ENCODE measurements around the gene GTPBP6. TPM values are rescaled to one million over a fixed set of nuclear protein-coding genes. Genes with fewer than 3 reads are reported as not detected.
"Not testable (repeated sequence)": the region's sequence is repeated elsewhere in the genome, so short reads cannot be mapped to it uniquely, and the experiment has no call there.

The GTPBP6 gene
- total RNA-seq, 6 experiments from 2014 or later = 35.1 to 40.2 (median 37.4) TPM

DNA sequence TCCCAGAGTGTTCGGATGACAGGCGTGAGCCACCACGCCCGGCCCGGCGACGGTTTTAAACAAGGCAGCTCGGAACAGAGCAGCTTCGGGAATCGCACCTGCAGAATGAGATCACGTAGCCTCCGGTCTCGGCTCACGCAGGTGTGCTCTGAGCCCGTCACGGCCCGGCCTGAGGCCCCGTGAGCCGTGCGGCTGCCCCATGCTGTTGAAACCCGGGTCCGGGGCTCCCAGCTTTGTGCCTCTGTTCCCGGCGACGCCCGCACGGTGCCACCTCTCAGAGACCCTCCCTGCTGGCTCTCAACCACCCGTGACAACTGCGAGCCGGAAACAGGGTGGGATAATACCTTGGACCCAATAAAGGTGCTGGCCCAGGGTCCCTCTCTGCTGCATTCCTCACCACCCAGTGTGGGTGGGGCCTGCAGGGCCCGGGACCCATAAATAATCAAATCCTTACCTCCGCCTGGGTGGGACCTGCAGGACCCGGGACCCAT, 50.8 kb downstream of the GTPBP6 start:
- no peak for DNase-seq
- H3K36me3 Mint-ChIP-seq (ENCODE audit: low read depth) = no peaks in the 10 kb centered on the region
- TF ChIP-seq, protein P1, sequence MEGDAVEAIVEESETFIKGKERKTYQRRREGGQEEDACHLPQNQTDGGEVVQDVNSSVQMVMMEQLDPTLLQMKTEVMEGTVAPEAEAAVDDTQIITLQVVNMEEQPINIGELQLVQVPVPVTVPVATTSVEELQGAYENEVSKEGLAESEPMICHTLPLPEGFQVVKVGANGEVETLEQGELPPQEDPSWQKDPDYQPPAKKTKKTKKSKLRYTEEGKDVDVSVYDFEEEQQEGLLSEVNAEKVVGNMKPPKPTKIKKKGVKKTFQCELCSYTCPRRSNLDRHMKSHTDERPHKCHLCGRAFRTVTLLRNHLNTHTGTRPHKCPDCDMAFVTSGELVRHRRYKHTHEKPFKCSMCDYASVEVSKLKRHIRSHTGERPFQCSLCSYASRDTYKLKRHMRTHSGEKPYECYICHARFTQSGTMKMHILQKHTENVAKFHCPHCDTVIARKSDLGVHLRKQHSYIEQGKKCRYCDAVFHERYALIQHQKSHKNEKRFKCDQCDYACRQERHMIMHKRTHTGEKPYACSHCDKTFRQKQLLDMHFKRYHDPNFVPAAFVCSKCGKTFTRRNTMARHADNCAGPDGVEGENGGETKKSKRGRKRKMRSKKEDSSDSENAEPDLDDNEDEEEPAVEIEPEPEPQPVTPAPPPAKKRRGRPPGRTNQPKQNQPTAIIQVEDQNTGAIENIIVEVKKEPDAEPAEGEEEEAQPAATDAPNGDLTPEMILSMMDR (IDR thresholded peaks at IDR 0.05) = no peak
- no peaks in the 10 kb centered on the region for H3K4me1 Mint-ChIP-seq (ENCODE audit: low read depth)
- no peak overlapping the region for H3K4me3 Mint-ChIP-seq
- no peak overlapping the region for H3K27ac Mint-ChIP-seq
- no peaks in the 10 kb centered on the region for H3K9me3 Mint-ChIP-seq
- no peaks in the 10 kb centered on the region for H3K27me3 Mint-ChIP-seq (ENCODE audit: insufficient read depth)

DNA sequence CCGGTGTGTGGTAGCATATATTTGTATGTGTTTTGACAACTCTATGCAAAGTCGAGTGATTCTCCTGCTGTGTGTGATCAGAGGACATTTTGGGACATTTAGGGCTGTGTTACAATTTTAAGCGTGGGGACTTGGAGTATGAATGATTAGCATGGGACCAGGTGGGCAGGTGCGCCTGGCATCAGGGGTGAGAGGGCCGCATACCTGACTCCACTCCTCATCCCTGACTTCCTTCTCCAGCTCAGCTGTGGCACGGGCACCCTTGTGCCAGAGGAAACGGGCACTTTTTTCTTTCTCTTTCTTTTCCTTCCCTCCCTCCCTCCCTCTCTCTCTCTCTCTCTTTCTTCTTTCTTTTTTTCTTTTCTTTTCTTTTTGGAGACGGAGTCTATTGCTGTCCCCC, 53.1 kb downstream of the GTPBP6 start:
- Mint-ChIP-seq H3K36me3 (ENCODE audit: low read depth) (no peaks in the 10 kb centered on the region), H3K4me1 (ENCODE audit: low read depth) (peaks cover 10% of the 10 kb centered on the region), H3K27ac (no peak overlapping the region), H3K9me3 (no peaks in the 10 kb centered on the region), H3K27me3 (ENCODE audit: insufficient read depth) (no peaks in the 10 kb centered on the region; the same call in 1 of the 2 replicates), H3K4me3 (no peak overlapping the region)
- TF ChIP-seq, protein P1 (IDR thresholded peaks at IDR 0.05) = no peak
- DNase-seq = no peak

DNA sequence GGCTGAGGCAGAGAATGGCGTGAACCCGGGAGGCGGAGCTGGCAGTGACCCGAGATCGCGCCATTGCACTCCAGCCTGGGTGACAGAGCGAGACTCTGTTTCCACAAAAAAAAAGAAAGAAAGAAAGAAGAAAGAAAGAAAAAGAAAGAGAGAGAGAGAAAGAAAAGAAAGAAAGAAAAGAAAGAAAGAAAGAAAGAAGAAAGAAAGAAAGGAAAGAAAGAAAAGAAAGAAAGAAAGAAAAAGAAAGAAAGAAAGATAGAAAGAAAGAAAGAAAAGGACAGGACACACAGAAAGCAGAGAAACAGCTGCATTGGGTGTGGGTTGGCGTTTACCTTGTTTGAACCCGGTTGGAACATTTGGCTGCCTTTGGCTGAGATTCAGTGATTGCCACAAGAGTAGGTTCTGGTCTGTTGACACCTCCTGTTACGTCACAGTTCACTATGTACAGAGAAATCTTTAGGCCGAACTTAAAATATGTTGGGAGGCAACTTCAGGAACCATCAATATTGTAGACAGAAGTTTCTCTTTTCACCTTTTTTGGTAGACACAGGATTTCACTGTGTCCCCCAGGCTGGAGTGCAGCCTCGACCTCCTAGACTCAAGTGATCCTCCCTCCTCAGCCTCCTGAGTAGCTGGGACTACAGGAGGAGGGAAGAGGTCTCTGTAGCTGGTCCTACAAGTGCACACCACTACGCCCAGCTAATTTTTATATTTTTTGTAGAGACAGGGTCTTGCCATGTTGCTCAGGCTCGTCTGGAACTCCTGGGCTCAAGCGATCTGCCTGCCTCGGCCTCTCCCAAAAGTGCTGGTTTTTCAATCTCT, 53.8 kb downstream of the GTPBP6 start:
- Mint-ChIP-seq H3K27ac (no peak overlapping the region), H3K27me3 (ENCODE audit: insufficient read depth) (peaks cover 1% of the 10 kb centered on the region), H3K4me3 (no peak overlapping the region), H3K4me1 (ENCODE audit: low read depth) (peaks cover 10% of the 10 kb centered on the region), H3K9me3 (no peaks in the 10 kb centered on the region), H3K36me3 (ENCODE audit: low read depth) (no peaks in the 10 kb centered on the region)
- TF ChIP-seq, protein P1 (IDR thresholded peaks at IDR 0.05) = no peak
- no peak for DNase-seq

DNA sequence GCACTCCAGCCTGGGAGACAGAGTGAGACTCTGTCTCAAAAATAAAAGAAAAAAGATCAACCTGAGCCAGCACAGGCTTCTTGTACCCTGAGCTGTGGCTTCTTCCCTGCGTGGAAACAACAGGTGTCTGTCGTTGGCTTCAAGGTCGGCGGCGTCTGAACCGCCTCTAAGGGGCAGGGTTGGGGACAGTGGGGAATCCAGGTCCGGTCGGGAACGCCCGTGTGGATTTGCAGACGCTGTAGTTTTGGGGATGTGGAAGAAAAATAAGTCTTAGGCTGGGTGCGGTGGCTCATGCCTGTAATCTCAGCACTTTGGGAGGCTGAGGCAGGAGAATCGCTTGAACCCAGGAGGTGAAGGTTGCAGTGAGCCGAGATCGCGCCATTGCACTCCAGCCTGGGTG, 54.6 kb downstream of the GTPBP6 start:
- not testable (repeated sequence) for H3K4me1 Mint-ChIP-seq (ENCODE audit: low read depth); H3K27ac Mint-ChIP-seq; H3K36me3 Mint-ChIP-seq (ENCODE audit: low read depth); H3K4me3 Mint-ChIP-seq; H3K27me3 Mint-ChIP-seq (ENCODE audit: insufficient read depth); H3K9me3 Mint-ChIP-seq; DNase-seq

DNA sequence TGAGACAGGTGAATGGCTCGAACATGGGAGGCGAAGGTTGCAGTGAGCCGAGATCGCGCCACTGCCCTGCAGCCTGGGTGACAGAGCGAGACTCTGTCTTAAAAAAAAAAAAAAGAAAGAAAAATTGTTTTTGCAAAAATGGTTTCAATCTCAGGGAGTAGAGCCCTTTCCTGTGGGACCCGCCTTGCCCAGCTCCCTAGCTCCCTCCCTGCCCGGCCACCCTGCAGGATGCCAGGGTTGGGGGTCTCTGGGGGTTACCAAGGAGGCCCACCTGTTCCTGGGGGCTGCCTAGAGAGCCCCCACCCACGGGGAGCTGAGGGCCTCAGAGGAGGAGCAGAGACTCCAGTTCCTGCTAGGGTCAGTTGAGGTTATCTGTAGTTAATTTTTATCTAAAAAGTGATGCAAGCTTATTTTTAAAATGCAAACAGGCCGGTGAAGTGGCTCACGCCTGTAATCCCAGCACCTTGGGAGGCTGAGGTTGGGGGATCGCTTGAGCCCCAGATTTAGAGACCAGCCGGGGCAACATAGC, 56.2 kb downstream of the GTPBP6 start:
- Mint-ChIP-seq H3K4me3 (no peak overlapping the region), H3K9me3 (no peaks in the 10 kb centered on the region), H3K27ac (no peak overlapping the region), H3K36me3 (ENCODE audit: low read depth) (no peaks in the 10 kb centered on the region), H3K27me3 (ENCODE audit: insufficient read depth) (peaks cover 3% of the 10 kb centered on the region), H3K4me1 (ENCODE audit: low read depth) (peaks cover 10% of the 10 kb centered on the region)
- DNase-seq = no peak
- TF ChIP-seq, protein P1 (IDR thresholded peaks at IDR 0.05) = no peak

DNA sequence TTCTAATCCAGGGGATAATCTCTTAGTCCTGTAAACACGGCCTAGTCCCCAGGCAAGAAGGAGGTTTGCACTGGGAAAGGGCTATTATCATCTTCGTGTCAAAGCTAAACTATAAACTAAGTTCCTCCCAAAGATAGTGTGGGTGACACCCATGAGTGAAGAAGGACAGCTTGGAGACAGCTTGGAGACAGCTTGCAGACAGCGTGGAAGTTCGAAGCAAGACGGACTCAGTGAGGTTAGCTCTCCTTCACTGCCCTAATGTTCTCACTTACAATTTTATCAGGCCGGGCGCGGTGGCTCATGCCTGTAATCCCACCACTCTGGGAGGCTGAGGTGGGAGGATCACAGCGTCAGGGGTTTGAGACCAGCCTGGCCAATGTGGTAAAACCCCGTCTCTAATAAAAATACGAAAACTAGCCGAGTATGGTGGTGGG, 56.7 kb downstream of the GTPBP6 start:
- peaks cover 3% of the 10 kb centered on the region for H3K27me3 Mint-ChIP-seq (ENCODE audit: insufficient read depth)
- no peaks in the 10 kb centered on the region for H3K9me3 Mint-ChIP-seq
- no peak overlapping the region for H3K4me3 Mint-ChIP-seq
- no peaks in the 10 kb centered on the region for H3K36me3 Mint-ChIP-seq (ENCODE audit: low read depth)
- peaks cover 10% of the 10 kb centered on the region for H3K4me1 Mint-ChIP-seq (ENCODE audit: low read depth)
- no peak for DNase-seq
- H3K27ac Mint-ChIP-seq = no peak overlapping the region
- TF ChIP-seq, protein P1 (IDR thresholded peaks at IDR 0.05) = no peak

Measured in HFFc6 (cell line).